HepG2 (cell line): ENCODE data around the gene ZFPM1. TPM values are rescaled to one million over a fixed set of nuclear protein-coding genes. Genes with fewer than 3 reads are reported as not detected.

Experiments
- ATAC-seq: fragments of 200-7000 bp; cut with Tn5 transposase; 3 replicates; pipeline ENCODE4 v1.9.1; 2020; ENCODE audit warnings: mild to moderate bottlenecking, moderate library complexity
- BruUV-seq: library from RNA; stranded (reverse); fragments of 400-500 nt; replicated peaks from 2 replicates; lab custom pipeline; 2021; lab: Mats Ljungman, UMichigan
- CTCF ChIA-PET: fragments of 300-600 bp; formaldehyde crosslinking; extraction: SDS; loops from one replicate; lab custom pipeline; 2021; ENCODE audit warnings: low total read pairs, inconsistent platforms, low intra/inter-chr PET ratio; lab: Yijun Ruan, JAX
- POLR2A ChIA-PET: fragments of 350-600 bp; sonication (Branson Sonifier 250); formaldehyde crosslinking; loops from one replicate; lab custom pipeline; 2020; ENCODE audit warnings: antibody characterized with exemption, inconsistent platforms; lab: Yijun Ruan, JAX
- DNase-seq: peaks from one replicate; pipeline ENCODE4 v3.0.0-alpha.2; 2015; ENCODE audit warnings: low spot score
- FAIRE-seq: peaks from 3 replicates; lab custom pipeline; 2011; peaks lifted over from hg19 to GRCh38; lab: Jason Lieb, UNC
- H2AFZ ChIP-seq: one replicate; pipeline ENCODE4 v1.6.1; 2011; ENCODE audit warnings: low read length, inconsistent platforms
- H3K27ac ChIP-seq: fragments of 300-600 bp; 3 replicates; pipeline ENCODE4 v1.8.0; 2011; ENCODE audit warnings: mixed run types, mild to moderate bottlenecking, mixed read lengths, low read length, inconsistent platforms; ENCODE audit not compliant: insufficient read depth; ENCODE audit errors: extremely low read length
- H3K27me3 ChIP-seq, 2 experiments: fragments of 200-600 bp in 1 of 2; 2 replicates in 1 of 2; 3 replicates in 1 of 2; pipeline versions ENCODE4 v1.6.0 to v1.8.0; 2011; ENCODE audit warnings: low read length in 2 of 2, mild to moderate bottlenecking in 2 of 2, moderate library complexity in 2 of 2, inconsistent platforms in 1 of 2; ENCODE audit not compliant: insufficient read depth in 2 of 2, control insufficient read depth in 1 of 2
- H3K36me3 ChIP-seq, 2 experiments: fragments of 200-600 bp in 1 of 2; replicated peaks in 1 of 2; 2 replicates in 1 of 2; 3 replicates in 1 of 2; pipeline versions ENCODE4 v1.5.1 to v1.8.0; 2011; ENCODE audit warnings: low read length in 2 of 2, inconsistent platforms in 1 of 2; ENCODE audit not compliant: insufficient read depth in 2 of 2, control insufficient read depth in 1 of 2
- H3K4me1 ChIP-seq: 2 replicates; pipeline ENCODE4 v1.5.1; 2012; ENCODE audit warnings: low read length, inconsistent platforms; ENCODE audit not compliant: insufficient read depth
- H3K4me2 ChIP-seq: 2 replicates; pipeline ENCODE4 v1.6.0; 2011; ENCODE audit warnings: low read depth, low read length, inconsistent platforms
- H3K4me3 ChIP-seq, 3 experiments: fragments of 200-600 bp in 1 of 3; sonication (generic), shearing (Covaris generic) in 1 of 3; replicated peaks in 1 of 3; 2 replicates each; pipeline ENCODE4 v1.5.1; 2011 to 2016; ENCODE audit warnings: low read length in 3 of 3, inconsistent platforms in 2 of 3, low read depth in 2 of 3, mild to moderate bottlenecking in 2 of 3, control low read depth in 1 of 3, mixed read lengths in 1 of 3; ENCODE audit not compliant: insufficient read depth in 1 of 3
- H3K79me2 ChIP-seq: one replicate; pipeline ENCODE4 v1.6.1; 2011; ENCODE audit warnings: low read length, inconsistent platforms; ENCODE audit not compliant: insufficient read depth
- H3K9ac ChIP-seq: 2 replicates; pipeline ENCODE4 v1.6.0; 2011; ENCODE audit warnings: mild to moderate bottlenecking, low read depth, low read length, inconsistent platforms; ENCODE audit not compliant: insufficient read depth
- H3K9me3 ChIP-seq: 2 replicates; pipeline ENCODE4 v1.5.1; 2012; ENCODE audit warnings: mild to moderate bottlenecking, low read length
- H4K20me1 ChIP-seq: 2 replicates; pipeline ENCODE4 v1.6.0; 2011; ENCODE audit warnings: inconsistent platforms, mild to moderate bottlenecking, low read length, moderate library complexity; ENCODE audit not compliant: insufficient read depth
- GABPA ChIP-seq, 2 experiments: IDR thresholded peaks; 2 replicates each; pipeline ENCODE4 v1.6.1; 2011 to 2016; ENCODE audit warnings: low read depth in 2 of 2, low read length in 1 of 2, missing biosample characterization in 1 of 2, missing genetic modification characterization in 1 of 2
- NFE2L1 ChIP-seq: sonication (generic); formaldehyde crosslinking; IDR thresholded peaks from 2 replicates; pipeline ENCODE4 v1.4.0; 2020; ENCODE audit warnings: missing genetic modification reagents, mild to moderate bottlenecking, borderline replicate concordance
- PHF8 ChIP-seq: sonication (generic); formaldehyde crosslinking; IDR thresholded peaks from 2 replicates; pipeline ENCODE4 v1.5.0; 2020; ENCODE audit warnings: missing genetic modification reagents
- POGZ ChIP-seq: sonication (generic); formaldehyde crosslinking; IDR thresholded peaks from 2 replicates; pipeline ENCODE4 v1.4.0; 2020; ENCODE audit warnings: mild to moderate bottlenecking, missing genetic modification reagents
- STAG1 ChIP-seq: sonication (generic); formaldehyde crosslinking; IDR thresholded peaks from 2 replicates; pipeline ENCODE4 v1.4.0; 2020; ENCODE audit warnings: missing genetic modification reagents
- ZMYM3 ChIP-seq: sonication (generic); formaldehyde crosslinking; IDR thresholded peaks from 2 replicates; pipeline ENCODE4 v1.5.1; 2020; ENCODE audit warnings: mild to moderate bottlenecking, missing genetic modification reagents
- ZNF207 ChIP-seq: fragments of 450-650 bp; IDR thresholded peaks from 2 replicates; pipeline ENCODE4 v1.6.1; 2016; ENCODE audit warnings: antibody characterized with exemption, borderline replicate concordance
- ZNF24 ChIP-seq: fragments of 450-650 bp; IDR thresholded peaks from 2 replicates; pipeline ENCODE4 v1.6.1; 2017; ENCODE audit warnings: antibody characterized with exemption, mild to moderate bottlenecking
- ZNF263 ChIP-seq: sonication (generic); formaldehyde crosslinking; IDR thresholded peaks from 2 replicates; pipeline ENCODE4 v1.4.0; 2020; ENCODE audit warnings: missing genetic modification reagents
- ZNF264 ChIP-seq: sonication (generic); formaldehyde crosslinking; IDR thresholded peaks from 2 replicates; pipeline ENCODE4 v1.4.0; 2020; ENCODE audit warnings: missing genetic modification reagents
- ZNF510 ChIP-seq: sonication (generic); formaldehyde crosslinking; IDR thresholded peaks from 2 replicates; pipeline ENCODE4 v1.4.0; 2020; ENCODE audit warnings: low read depth, mild to moderate bottlenecking, missing genetic modification reagents
- ZNF629 ChIP-seq: sonication (generic); formaldehyde crosslinking; conservative IDR thresholded peaks from 2 replicates; pipeline ENCODE4 v1.5.0; 2020; ENCODE audit warnings: missing genetic modification reagents
- ZNF670 ChIP-seq: sonication (generic); formaldehyde crosslinking; IDR thresholded peaks from 2 replicates; pipeline ENCODE4 v1.8.0; 2022; ENCODE audit warnings: mild to moderate bottlenecking, missing genetic modification reagents, borderline replicate concordance
- ZNF850 ChIP-seq: sonication (generic); formaldehyde crosslinking; conservative IDR thresholded peaks from 2 replicates; pipeline ENCODE4 v1.9.0; 2021; ENCODE audit warnings: mild to moderate bottlenecking, missing genetic modification reagents
- ZSCAN30 ChIP-seq: sonication (generic); formaldehyde crosslinking; IDR thresholded peaks from 2 replicates; pipeline ENCODE4 v1.5.0; 2020; ENCODE audit warnings: mild to moderate bottlenecking, missing genetic modification reagents
- WGBS: methylation state at CpG from one replicate; pipeline ENCODE4 v1.1.6; 2017; ENCODE audit warnings: low lambda C conversion rate; 5-methylcytosine and 5-hydroxymethylcytosine counted together
- in situ Hi-C: cut with HindIII; loops from 2 replicates; pipeline ENCODE4 v1.10.0; 2017; ENCODE audit warnings: low pct_unique_long_range_greater_than_20kb; ENCODE audit not compliant: extremely low pct_ligation_motif_present
- intact Hi-C: fragments of 100-400 bp; cut with micrococcal nuclease; formaldehyde crosslinking; loops from one replicate; pipeline ENCODE4 v1.10.0; 2022; ENCODE audit not compliant: unreplicated experiment
- polyA plus RNA-seq, 8 experiments: library from polyadenylated mRNA; depleted of rRNA in 3 of 8; stranded (reverse) in 7 of 8; unstranded in 1 of 8; fragments of >200 nt; fragmentation: Illumina TruSeq in 4 of 8; extraction: Trizol in 4 of 8; gene quantifications; 2 replicates each; pipeline versions ENCODE4 v1.2.1 to v1.2.3, GENCODE V29; 2011 to 2016; ENCODE audit warnings: low read depth in 4 of 8, missing spikeins in 1 of 8, mixed read lengths in 1 of 8; ENCODE audit not compliant: insufficient read depth in 1 of 8
- total RNA-seq, 5 experiments: library from RNA; depleted of rRNA; stranded (reverse); fragments of >200 nt; fragmentation: Illumina TruSeq; extraction: Trizol; gene quantifications; 2 replicates each; pipeline ENCODE4 v1.2.3, GENCODE V29; 2016; ENCODE audit warnings: low read depth in 1 of 5
- TF ChIP-seq, protein P1 (sequence below): sonication (generic); formaldehyde crosslinking; IDR thresholded peaks from 2 replicates; pipeline ENCODE4 v1.4.0; 2020; ENCODE audit warnings: missing genetic modification reagents
- TF ChIP-seq, protein P2 (sequence below): sonication (generic); formaldehyde crosslinking; IDR thresholded peaks from 2 replicates; pipeline ENCODE4 v1.5.0; 2020; ENCODE audit warnings: mild to moderate bottlenecking, missing genetic modification reagents

ZFPM1 gene
- total and polyA plus RNA-seq, 2 of the 13 experiments (the other 11 are each of a cell fraction or from before 2014, with no cell fraction given) = 1.3 to 3.8 TPM

DNA sequence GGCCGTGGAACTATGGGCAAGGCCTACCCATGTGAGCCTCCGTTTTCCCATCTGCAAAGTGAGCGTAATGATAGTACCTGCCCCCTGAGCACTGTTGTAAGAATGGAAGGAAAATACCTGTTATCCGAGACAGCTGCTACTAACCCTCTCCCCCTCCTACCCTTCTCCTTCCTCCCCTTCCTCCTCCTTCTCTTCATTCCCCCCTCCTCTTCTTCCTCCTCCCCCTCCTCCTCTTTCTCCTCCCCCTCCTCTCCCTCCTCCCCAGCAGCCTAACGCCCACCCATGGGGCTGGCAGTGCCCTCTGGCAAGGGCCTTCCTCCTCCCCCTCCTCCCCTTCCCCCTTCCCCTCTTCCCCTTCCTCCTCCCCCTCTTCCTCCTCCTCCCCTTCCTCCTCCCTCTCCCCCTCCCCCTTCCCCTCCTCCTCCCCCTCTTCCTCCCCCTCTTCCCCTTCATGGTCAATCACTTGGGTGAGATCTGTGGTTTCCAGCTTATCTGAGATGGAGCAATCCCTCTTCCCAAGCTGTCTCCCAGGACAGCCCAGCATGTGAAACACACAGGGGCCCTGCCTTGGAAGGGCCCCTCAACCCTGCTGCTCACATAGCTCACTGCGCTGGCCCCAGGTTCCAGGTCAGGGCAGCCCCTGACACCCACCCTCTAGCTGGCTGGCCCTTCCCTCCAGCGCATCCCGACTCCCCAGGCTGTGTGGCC, 6.4 kb downstream of the ZFPM1 start (continued):
- TF ChIP-seq, protein P1, sequence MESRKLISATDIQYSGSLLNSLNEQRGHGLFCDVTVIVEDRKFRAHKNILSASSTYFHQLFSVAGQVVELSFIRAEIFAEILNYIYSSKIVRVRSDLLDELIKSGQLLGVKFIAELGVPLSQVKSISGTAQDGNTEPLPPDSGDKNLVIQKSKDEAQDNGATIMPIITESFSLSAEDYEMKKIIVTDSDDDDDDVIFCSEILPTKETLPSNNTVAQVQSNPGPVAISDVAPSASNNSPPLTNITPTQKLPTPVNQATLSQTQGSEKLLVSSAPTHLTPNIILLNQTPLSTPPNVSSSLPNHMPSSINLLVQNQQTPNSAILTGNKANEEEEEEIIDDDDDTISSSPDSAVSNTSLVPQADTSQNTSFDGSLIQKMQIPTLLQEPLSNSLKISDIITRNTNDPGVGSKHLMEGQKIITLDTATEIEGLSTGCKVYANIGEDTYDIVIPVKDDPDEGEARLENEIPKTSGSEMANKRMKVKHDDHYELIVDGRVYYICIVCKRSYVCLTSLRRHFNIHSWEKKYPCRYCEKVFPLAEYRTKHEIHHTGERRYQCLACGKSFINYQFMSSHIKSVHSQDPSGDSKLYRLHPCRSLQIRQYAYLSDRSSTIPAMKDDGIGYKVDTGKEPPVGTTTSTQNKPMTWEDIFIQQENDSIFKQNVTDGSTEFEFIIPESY (CRISPR knock-in tag) = peak; percentile 41; the same call in 1 of the 2 replicates
- TF ChIP-seq ZNF629 (CRISPR knock-in tag) = peak; percentile 51; the same call in 1 of the 2 replicates
- no peak for TF ChIP-seq ZNF264
- peak; percentile 82; the same call in 1 of the 2 replicates for TF ChIP-seq ZNF263 (CRISPR knock-in tag)
- no peak for TF ChIP-seq PHF8
- TF ChIP-seq POGZ (CRISPR knock-in tag) = no peak
- TF ChIP-seq STAG1 (CRISPR knock-in tag) = no peak
- no peak for TF ChIP-seq ZSCAN30 (CRISPR knock-in tag)

DNA sequence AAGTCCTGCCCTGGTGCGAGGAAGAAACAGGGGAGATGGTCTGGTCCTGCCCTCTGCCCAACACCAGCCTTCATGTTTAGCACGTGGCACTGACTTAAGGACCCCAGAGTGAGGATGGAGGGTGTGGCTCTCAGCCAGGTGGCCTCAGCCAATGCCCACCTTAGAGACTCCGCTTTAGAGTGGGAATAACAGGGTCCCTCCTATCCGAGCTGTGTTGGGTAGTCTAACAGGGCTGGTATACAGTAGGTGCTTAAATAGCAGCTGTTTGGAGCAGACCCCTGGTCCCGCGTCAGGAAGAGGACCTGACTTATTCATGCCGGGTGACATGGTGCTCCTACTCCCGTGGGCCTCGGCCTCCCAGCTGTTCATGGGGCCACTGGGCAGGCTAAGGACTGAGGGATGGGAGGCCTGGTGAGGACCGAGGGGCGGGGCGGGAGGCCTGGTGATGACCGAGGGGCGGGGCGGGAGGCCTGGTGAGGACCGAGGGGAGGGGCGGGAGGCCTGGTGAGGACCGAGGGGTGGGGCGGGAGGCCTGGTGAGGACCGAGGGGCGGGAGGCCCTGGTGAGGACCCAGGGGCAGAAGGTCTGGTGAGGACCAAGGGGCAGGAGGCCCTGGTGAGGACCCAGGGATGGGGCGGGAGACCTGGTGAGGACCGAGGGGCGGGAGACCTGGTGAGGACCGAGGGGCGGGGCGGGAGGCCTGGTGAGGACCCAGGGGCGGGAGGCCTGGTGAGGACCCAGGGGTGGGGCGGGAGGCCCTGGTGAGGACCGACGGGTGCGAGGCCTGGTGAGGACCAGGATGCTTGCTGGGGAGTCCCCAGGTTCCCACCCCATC, 7.6 kb downstream of the ZFPM1 start:
- Histone ChIP-seq H3K4me2 (no peak overlapping the region), H2AFZ (no peak overlapping the region), H3K9ac (no peak overlapping the region), H3K79me2 (peaks cover 89% of the 10 kb centered on the region), H3K27me3 (no peaks in the 10 kb centered on the region), H4K20me1 (peaks cover 74% of the 10 kb centered on the region), H3K4me3 (no peak overlapping the region), H3K9me3 (no peaks in the 10 kb centered on the region), H3K36me3 (peaks cover 2 to 4% of the 10 kb centered on the region in 2 experiments; a peak in 1 of 5 replicates), H3K4me1 (peaks cover 44% of the 10 kb centered on the region), H3K27ac (no peak overlapping the region)
- POLR2A ChIA-PET = interaction anchor here (1.0 kb wide), 1 partner anchor 28 kb away, joined by 3 read pairs; no protein-coding TSS in a partner anchor
- FAIRE-seq (no peak), ATAC-seq (no peak), DNase-seq (no peak)
- intact Hi-C loops (no loop called here), in situ Hi-C loops (no loop called here)
- TF ChIP-seq ZMYM3 = peak; percentile 19; the same call in 1 of the 2 replicates
- TF ChIP-seq ZNF510 = no peak
- TF ChIP-seq ZNF670 = no peak
- no peak for TF ChIP-seq ZNF24
- TF ChIP-seq NFE2L1 (CRISPR knock-in tag) = no peak
- no peak for TF ChIP-seq ZNF207
- peak; percentile 3; the same call in 1 of the 2 replicates for TF ChIP-seq GABPA (IDR thresholded peaks at IDR 0.05; ENCODE audit: low read depth, low read length)
- TF ChIP-seq GABPA (CRISPR knock-in tag; IDR thresholded peaks at IDR 0.05; ENCODE audit: low read depth) = no peak
- no peak for TF ChIP-seq ZNF850 (CRISPR knock-in tag)
- TF ChIP-seq, protein P2, sequence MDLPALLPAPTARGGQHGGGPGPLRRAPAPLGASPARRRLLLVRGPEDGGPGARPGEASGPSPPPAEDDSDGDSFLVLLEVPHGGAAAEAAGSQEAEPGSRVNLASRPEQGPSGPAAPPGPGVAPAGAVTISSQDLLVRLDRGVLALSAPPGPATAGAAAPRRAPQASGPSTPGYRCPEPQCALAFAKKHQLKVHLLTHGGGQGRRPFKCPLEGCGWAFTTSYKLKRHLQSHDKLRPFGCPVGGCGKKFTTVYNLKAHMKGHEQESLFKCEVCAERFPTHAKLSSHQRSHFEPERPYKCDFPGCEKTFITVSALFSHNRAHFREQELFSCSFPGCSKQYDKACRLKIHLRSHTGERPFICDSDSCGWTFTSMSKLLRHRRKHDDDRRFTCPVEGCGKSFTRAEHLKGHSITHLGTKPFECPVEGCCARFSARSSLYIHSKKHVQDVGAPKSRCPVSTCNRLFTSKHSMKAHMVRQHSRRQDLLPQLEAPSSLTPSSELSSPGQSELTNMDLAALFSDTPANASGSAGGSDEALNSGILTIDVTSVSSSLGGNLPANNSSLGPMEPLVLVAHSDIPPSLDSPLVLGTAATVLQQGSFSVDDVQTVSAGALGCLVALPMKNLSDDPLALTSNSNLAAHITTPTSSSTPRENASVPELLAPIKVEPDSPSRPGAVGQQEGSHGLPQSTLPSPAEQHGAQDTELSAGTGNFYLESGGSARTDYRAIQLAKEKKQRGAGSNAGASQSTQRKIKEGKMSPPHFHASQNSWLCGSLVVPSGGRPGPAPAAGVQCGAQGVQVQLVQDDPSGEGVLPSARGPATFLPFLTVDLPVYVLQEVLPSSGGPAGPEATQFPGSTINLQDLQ (CRISPR knock-in tag) = no peak
- no TSS peak for BruUV-seq
- CTCF ChIA-PET = no interaction called here
- WGBS = 90% methylated on average over 32 of the region's 32 CpGs
